H9 (cell line): ENCODE data around the gene VTI1B. TPM values are rescaled to one million over a fixed set of nuclear protein-coding genes. Genes with fewer than 3 reads are reported as not detected.

Experiments used
- DNase-seq: peaks from one replicate; pipeline ENCODE4 v3.0.0-alpha.2; 2017
- H2AFZ ChIP-seq: one replicate; pipeline ENCODE4 v1.6.1; 2013; ENCODE audit warnings: mild to moderate bottlenecking, low read length, control low read depth, moderate library complexity
- H2AK5ac ChIP-seq: 2 replicates; pipeline ENCODE4 v1.6.1; 2013; ENCODE audit warnings: low read length, control low read depth, mixed read lengths; ENCODE audit not compliant: insufficient read length
- H2BK120ac ChIP-seq: one replicate; pipeline ENCODE4 v1.6.1; 2013; ENCODE audit warnings: low read depth, mild to moderate bottlenecking, low read length, control low read depth, inconsistent platforms; ENCODE audit not compliant: poor library complexity, severe bottlenecking
- H2BK12ac ChIP-seq: 2 replicates; pipeline ENCODE4 v1.6.1; 2013; ENCODE audit warnings: low read length, control low read depth, mixed read lengths, low read depth; ENCODE audit not compliant: insufficient read length
- H2BK15ac ChIP-seq: 2 replicates; pipeline ENCODE4 v1.6.1; 2013; ENCODE audit warnings: low read depth, low read length, control low read depth
- H2BK20ac ChIP-seq: one replicate; pipeline ENCODE4 v1.6.1; 2013; ENCODE audit warnings: low read depth, mild to moderate bottlenecking, low read length, control low read depth, inconsistent platforms; ENCODE audit not compliant: poor library complexity, severe bottlenecking
- H2BK5ac ChIP-seq: 2 replicates; pipeline ENCODE4 v1.6.1; 2013; ENCODE audit warnings: low read length, control low read depth, mixed read lengths; ENCODE audit not compliant: insufficient read length
- H3K14ac ChIP-seq: 2 replicates; pipeline ENCODE4 v1.6.1; 2013; ENCODE audit warnings: low read length, control low read depth; ENCODE audit not compliant: insufficient read depth
- H3K18ac ChIP-seq: 2 replicates; pipeline ENCODE4 v1.6.1; 2013; ENCODE audit warnings: low read depth, mild to moderate bottlenecking, mixed read lengths, low read length, control low read depth; ENCODE audit not compliant: insufficient read length
- H3K23ac ChIP-seq: 2 replicates; pipeline ENCODE4 v1.6.1; 2013; ENCODE audit warnings: low read length, control low read depth, mixed read lengths, low read depth; ENCODE audit not compliant: insufficient read length
- H3K23me2 ChIP-seq: 2 replicates; pipeline ENCODE4 v1.6.1; 2013; ENCODE audit warnings: low read depth, mild to moderate bottlenecking, mixed read lengths, low read length, control low read depth; ENCODE audit not compliant: insufficient read length, poor library complexity, severe bottlenecking
- H3K27ac ChIP-seq: 2 replicates; pipeline ENCODE4 v1.5.1; 2013; ENCODE audit warnings: low read length, control low read depth, mixed read lengths, low read depth; ENCODE audit not compliant: insufficient read length
- H3K27me3 ChIP-seq: 2 replicates; pipeline ENCODE4 v1.6.1; 2013; ENCODE audit warnings: low read length, control low read depth, inconsistent platforms; ENCODE audit not compliant: insufficient read depth
- H3K4ac ChIP-seq: 2 replicates; pipeline ENCODE4 v1.6.1; 2013; ENCODE audit warnings: low read depth, mild to moderate bottlenecking, control low read depth, inconsistent platforms, low read length, moderate library complexity
- H3K4me1 ChIP-seq: 2 replicates; pipeline ENCODE4 v1.6.1; 2013; ENCODE audit warnings: low read length, control low read depth, inconsistent platforms; ENCODE audit not compliant: insufficient read depth
- H3K4me2 ChIP-seq: 2 replicates; pipeline ENCODE4 v1.6.1; 2013; ENCODE audit warnings: low read length, control low read depth, mixed read lengths; ENCODE audit not compliant: insufficient read length, insufficient read depth
- H3K56ac ChIP-seq: 2 replicates; pipeline ENCODE4 v1.6.1; 2013; ENCODE audit warnings: low read depth, mild to moderate bottlenecking, mixed read lengths, low read length, control low read depth; ENCODE audit not compliant: insufficient read length
- H3K79me1 ChIP-seq: 2 replicates; pipeline ENCODE4 v1.6.1; 2013; ENCODE audit warnings: low read depth, mild to moderate bottlenecking, moderate library complexity, low read length, control low read depth, inconsistent platforms; ENCODE audit not compliant: insufficient read depth, poor library complexity, severe bottlenecking
- H3K79me2 ChIP-seq: 2 replicates; pipeline ENCODE4 v1.6.1; 2013; ENCODE audit warnings: low read length, control low read depth, inconsistent platforms; ENCODE audit not compliant: insufficient read depth
- H3K9ac ChIP-seq: 2 replicates; pipeline ENCODE4 v1.6.1; 2013; ENCODE audit warnings: low read length, control low read depth, mixed read lengths; ENCODE audit not compliant: insufficient read length; ENCODE audit errors: extremely low read depth
- H3K9me3 ChIP-seq: one replicate; pipeline ENCODE4 v1.6.1; 2013; ENCODE audit warnings: low read depth, low read length, inconsistent platforms; ENCODE audit not compliant: control insufficient read depth
- H3T11ph ChIP-seq: one replicate; pipeline ENCODE4 v1.6.1; 2013; ENCODE audit warnings: mild to moderate bottlenecking, low read length, control low read depth, inconsistent platforms
- H4K20me1 ChIP-seq: one replicate; pipeline ENCODE4 v1.6.1; 2013; ENCODE audit not compliant: control insufficient read depth, insufficient read length, insufficient read depth
- H4K5ac ChIP-seq: 2 replicates; pipeline ENCODE4 v1.6.1; 2013; ENCODE audit warnings: low read depth, mild to moderate bottlenecking, mixed read lengths, low read length, control low read depth; ENCODE audit not compliant: insufficient read length
- H4K8ac ChIP-seq: replicated peaks from 2 replicates; pipeline ENCODE4 v1.6.1; 2013; ENCODE audit warnings: low read length, control low read depth, mixed read lengths, low read depth; ENCODE audit not compliant: insufficient read length
- H4K91ac ChIP-seq: 2 replicates; pipeline ENCODE4 v1.6.1; 2013; ENCODE audit warnings: low read depth, mild to moderate bottlenecking, moderate library complexity, mixed read lengths, low read length, control low read depth; ENCODE audit not compliant: insufficient read length
- H3K27ac Mint-ChIP-seq, 3 experiments: 2 replicates in 2 of 3; 3 replicates in 1 of 3; pipeline ENCODE4 v1.8.0; 2020 to 2021; ENCODE audit warnings: mixed read lengths in 3 of 3, mild to moderate bottlenecking in 1 of 3, moderate library complexity in 1 of 3
- H3K27me3 Mint-ChIP-seq: 2 replicates; pipeline ENCODE4 v1.8.0; 2021; ENCODE audit warnings: low read depth, mild to moderate bottlenecking, moderate library complexity, mixed read lengths
- H3K36me3 Mint-ChIP-seq, 3 experiments: 2 replicates in 2 of 3; 3 replicates in 1 of 3; pipeline ENCODE4 v1.8.0; 2020 to 2021; ENCODE audit warnings: low read depth in 3 of 3, mixed read lengths in 3 of 3; ENCODE audit not compliant: insufficient read depth in 1 of 3
- H3K4me1 Mint-ChIP-seq, 2 experiments: 2 replicates each; pipeline ENCODE4 v1.8.0; 2020; ENCODE audit warnings: mixed read lengths in 2 of 2
- H3K4me3 Mint-ChIP-seq, 2 experiments: 2 replicates in 1 of 2; 3 replicates in 1 of 2; pipeline ENCODE4 v1.8.0; 2020 to 2021; ENCODE audit warnings: mild to moderate bottlenecking in 2 of 2, mixed read lengths in 2 of 2, moderate library complexity in 1 of 2
- H3K9me3 Mint-ChIP-seq, 2 experiments: 2 replicates in 1 of 2; 3 replicates in 1 of 2; pipeline ENCODE4 v1.8.0; 2020; ENCODE audit warnings: mild to moderate bottlenecking in 2 of 2, mixed read lengths in 2 of 2, moderate library complexity in 1 of 2
- WGBS: extraction: QIAGEN DNeasy Blood & Tissue Kit; methylation state at CpG from one replicate; pipeline ENCODE4 v1.1.7; 2013; ENCODE audit warnings: missing lambda C conversion rate, low lambda C conversion rate, mixed read lengths; ENCODE audit not compliant: insufficient read length; ENCODE audit errors: extremely low coverage; 5-methylcytosine and 5-hydroxymethylcytosine counted together
- total RNA-seq: library from RNA; stranded (reverse); gene quantifications from 2 replicates; pipeline ENCODE4 v1.2.1, GENCODE V29; 2021
- TF ChIP-seq, protein P1 (sequence below): fragments of 200-600 bp; sonication (generic); conservative IDR thresholded peaks from 3 replicates; pipeline ENCODE4 v1.8.0; 2021; ENCODE audit warnings: antibody characterized with exemption, mild to moderate bottlenecking

The VTI1B gene
- total RNA-seq, 1 experiment from 2014 or later: 118 TPM

DNA sequence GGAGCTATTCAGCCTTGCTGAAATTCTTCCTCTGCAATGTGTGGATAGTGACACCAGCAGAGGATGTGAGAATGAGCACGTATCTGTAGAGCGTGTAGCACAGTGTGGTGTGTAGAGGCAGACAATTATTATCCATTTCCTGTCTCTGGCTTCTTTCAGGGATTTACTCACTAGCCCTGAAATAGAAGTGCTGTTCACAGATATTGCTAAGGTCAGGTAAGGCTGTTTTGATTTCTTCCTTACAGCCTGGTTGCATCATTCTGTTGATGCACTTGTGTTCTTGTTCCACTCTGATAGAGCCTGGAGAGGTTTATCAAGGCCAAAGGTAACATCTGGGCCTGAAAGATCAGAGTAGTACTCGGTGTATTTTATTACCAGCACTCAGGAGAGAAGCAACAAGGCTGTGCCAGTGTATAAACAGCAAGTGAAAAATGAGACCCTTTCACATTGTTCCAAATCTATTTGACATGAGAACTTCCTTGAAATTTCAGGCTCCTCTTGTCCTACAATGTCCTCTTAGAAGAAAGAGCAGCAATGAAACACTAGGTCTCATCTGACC is 38.0 kb downstream of the VTI1B start:
- Histone ChIP-seq H2AFZ (no peak overlapping the region), H3K4me2 (no peak overlapping the region), H3K27ac (no peak overlapping the region), H3K27me3 (no peaks in the 10 kb centered on the region), H2AK5ac (no peak overlapping the region), H3K9me3 (no peaks in the 10 kb centered on the region), H2BK15ac (no peak overlapping the region), H3K9ac (no peak overlapping the region), H4K91ac (no peak overlapping the region), H3K23ac (no peak overlapping the region), H3K18ac (no peak overlapping the region), H3K14ac (no peak overlapping the region), H3K4ac (no peak overlapping the region), H3K4me1 (no peaks in the 10 kb centered on the region), H3K79me1 (no peaks in the 10 kb centered on the region), H3K23me2 (no peaks in the 10 kb centered on the region), H3T11ph (no peak overlapping the region), H4K20me1 (no peaks in the 10 kb centered on the region), H2BK12ac (no peak overlapping the region), H2BK20ac (no peak overlapping the region), H4K5ac (no peak overlapping the region), H2BK5ac (no peak overlapping the region), H3K79me2 (no peaks in the 10 kb centered on the region), H2BK120ac (no peak overlapping the region), H3K56ac (no peak overlapping the region), H4K8ac (no peak overlapping the region)
- no peak for DNase-seq
- Mint-ChIP-seq H3K4me3 (no peak overlapping the region), H3K27ac (no peak overlapping the region), H3K36me3 (peaks cover 5 to 7% (median 6%) of the 10 kb centered on the region in 3 experiments; a peak in 5 of 7 replicates), H3K27me3 (no peaks in the 10 kb centered on the region), H3K9me3 (no peaks in the 10 kb centered on the region), H3K4me1 (no peaks in the 10 kb centered on the region)
- TF ChIP-seq, protein P1, sequence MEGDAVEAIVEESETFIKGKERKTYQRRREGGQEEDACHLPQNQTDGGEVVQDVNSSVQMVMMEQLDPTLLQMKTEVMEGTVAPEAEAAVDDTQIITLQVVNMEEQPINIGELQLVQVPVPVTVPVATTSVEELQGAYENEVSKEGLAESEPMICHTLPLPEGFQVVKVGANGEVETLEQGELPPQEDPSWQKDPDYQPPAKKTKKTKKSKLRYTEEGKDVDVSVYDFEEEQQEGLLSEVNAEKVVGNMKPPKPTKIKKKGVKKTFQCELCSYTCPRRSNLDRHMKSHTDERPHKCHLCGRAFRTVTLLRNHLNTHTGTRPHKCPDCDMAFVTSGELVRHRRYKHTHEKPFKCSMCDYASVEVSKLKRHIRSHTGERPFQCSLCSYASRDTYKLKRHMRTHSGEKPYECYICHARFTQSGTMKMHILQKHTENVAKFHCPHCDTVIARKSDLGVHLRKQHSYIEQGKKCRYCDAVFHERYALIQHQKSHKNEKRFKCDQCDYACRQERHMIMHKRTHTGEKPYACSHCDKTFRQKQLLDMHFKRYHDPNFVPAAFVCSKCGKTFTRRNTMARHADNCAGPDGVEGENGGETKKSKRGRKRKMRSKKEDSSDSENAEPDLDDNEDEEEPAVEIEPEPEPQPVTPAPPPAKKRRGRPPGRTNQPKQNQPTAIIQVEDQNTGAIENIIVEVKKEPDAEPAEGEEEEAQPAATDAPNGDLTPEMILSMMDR: no peak
- no CpG with 5 or more reads among the region's 3 CpGs for WGBS
